GM18505 (cell line): ENCODE measurements around the gene NDUFA11.
"Not testable (repeated sequence)": the region's sequence is repeated elsewhere in the genome, so short reads cannot be mapped to it uniquely, and the experiment has no call there.

Experiments used
- ATAC-seq: cut with Tn5 transposase; IDR thresholded peaks from one replicate; pipeline ENCODE4 v1.9.1; 2021; ENCODE audit not compliant: unreplicated experiment
- POLR2A ChIP-seq: IDR thresholded peaks from 4 replicates; pipeline ENCODE4 v1.6.1; 2011; ENCODE audit warnings: borderline replicate concordance; ENCODE audit not compliant: insufficient read depth, insufficient read length; ENCODE audit errors: extremely low read depth

NDUFA11 gene

DNA sequence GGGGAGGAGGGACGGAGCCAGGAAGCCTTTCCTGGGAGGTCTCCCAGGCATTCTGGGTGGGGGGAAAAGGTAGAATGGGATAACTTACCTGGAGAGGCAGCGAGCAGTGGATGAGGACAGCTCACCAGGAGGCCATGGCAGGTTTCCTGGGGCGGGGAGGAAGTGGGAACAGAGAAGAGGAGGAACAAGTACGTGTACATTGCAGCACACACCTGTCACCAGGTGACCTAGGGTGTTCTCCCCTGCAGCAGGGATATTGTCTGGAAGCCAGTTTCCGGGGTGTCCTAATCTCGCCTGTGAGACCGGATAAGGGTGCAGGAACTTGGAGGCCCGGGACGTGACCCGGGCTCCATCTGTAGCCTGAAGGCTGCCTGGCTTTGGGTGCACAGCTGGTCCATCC is 52.3 kb downstream of the NDUFA11 start, which contains the start of gene FUT3:
Gene FUT3 (minus strand): TSS at position 148 of the 400 bp plus-strand sequence.
- no peak for ATAC-seq
- TF ChIP-seq POLR2A: no peak

DNA sequence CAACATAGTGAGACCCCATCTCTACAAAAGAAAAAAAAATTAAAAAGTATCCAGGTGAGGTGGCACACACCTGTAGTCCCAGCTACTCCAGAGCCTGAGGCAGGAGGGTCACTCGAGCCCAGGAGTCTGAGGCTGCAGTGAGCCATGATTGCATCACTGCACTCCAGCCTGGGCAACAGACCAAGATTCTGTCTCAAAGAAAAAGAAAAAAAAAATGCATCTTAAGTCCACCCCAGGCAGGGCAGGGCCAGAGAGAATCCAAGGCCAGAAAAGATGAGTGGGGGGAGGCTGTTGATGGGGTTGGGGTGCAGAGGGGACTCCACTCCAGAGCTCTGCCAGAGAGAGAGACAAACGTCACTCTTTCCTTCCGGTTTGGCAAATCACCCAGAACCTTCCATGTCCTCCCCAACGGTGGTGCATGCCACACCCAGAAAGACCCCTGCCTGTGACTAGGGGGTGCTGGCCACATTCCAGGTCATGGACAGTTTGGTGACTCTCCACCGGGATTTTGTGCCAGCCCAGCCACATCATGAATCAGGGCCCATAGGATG is 52.8 kb downstream of the NDUFA11 start:
- no peak for TF ChIP-seq POLR2A
- ATAC-seq: no peak

- ATAC-seq: no peak
- no peak for TF ChIP-seq POLR2A
Observed at GRCh38 chr19:5850189-5850588, 53.4 kb downstream of the NDUFA11 start.

DNA sequence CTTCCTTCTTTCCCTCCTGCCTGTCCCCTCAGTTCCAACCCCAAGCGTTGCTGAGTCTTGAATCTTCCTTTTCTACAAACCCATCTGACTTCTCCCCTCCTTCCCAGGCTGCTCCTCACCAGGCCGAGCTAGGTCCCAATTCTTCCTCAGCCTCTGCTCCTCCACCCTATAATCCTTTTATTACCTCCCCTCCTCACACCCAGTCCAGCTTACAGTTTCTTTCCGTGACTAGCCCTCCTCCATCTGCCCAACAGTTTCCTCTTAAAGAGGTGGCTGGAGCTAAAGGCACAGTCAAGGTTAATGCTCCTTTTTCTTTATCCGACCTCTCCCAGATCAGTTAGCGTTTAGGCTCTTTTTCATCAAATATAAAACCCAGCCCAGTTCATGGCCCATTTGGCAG is 55.0 kb downstream of the NDUFA11 start:
- ATAC-seq: not testable (repeated sequence)

DNA sequence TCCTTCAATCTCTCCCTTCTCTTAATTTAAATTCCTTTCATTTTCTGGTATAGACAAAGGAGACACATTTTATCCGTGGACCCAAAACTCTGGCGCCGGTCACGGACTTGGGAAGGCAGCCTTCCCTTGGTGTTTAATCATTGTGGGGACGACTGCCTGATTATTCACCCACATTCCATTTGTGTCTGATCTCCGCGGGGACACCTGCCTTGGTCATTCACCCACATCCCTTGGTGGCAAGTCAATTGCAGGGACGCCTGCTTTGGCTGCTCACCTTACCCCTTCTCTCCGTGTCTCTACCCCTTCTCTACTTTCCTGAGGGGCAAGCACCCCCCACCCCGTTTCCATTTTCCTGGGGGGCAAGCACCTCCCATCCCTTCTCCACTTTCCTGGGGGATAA is 55.7 kb downstream of the NDUFA11 start:
- not testable (repeated sequence) for ATAC-seq
